Natural killer cell (primary cell): ENCODE data around the gene ZNF827. TPM values are rescaled to one million over a fixed set of nuclear protein-coding genes. Genes with fewer than 3 reads are reported as not detected.

Experiments
- ATAC-seq, 3 donors: fragments of 150-1000 bp in 2 of 3; fragments of 200-7000 bp in 1 of 3; cut with Tn5 transposase; 1 replicate in 1 of 3; 2 replicates in 2 of 3; pipeline ENCODE4 v1.10.0; 2021; ENCODE audit warnings: mild to moderate bottlenecking in 2 of 3, moderate library complexity in 2 of 3
- DNase-seq, 2 donors: peaks; one replicate each; pipeline versions ENCODE4 v3.0.0 to v3.0.0-alpha.2; 2013 to 2021; ENCODE audit warnings: mixed read lengths in 1 of 2
- H3K27ac ChIP-seq: one replicate; pipeline ENCODE4 v1.5.1; 2013; ENCODE audit warnings: mild to moderate bottlenecking, low read length
- H3K27me3 ChIP-seq: one replicate; pipeline ENCODE4 v1.6.1; 2013; ENCODE audit warnings: low read length; ENCODE audit not compliant: control insufficient read depth, insufficient read depth
- H3K36me3 ChIP-seq: one replicate; pipeline ENCODE4 v1.6.1; 2013; ENCODE audit warnings: low read length; ENCODE audit not compliant: control insufficient read depth, insufficient read depth
- H3K4me1 ChIP-seq: one replicate; pipeline ENCODE4 v1.6.1; 2013; ENCODE audit warnings: low read length; ENCODE audit not compliant: control insufficient read depth, insufficient read depth
- H3K4me3 ChIP-seq: one replicate; pipeline ENCODE4 v1.5.1; 2013; ENCODE audit warnings: low read length
- H3K9me3 ChIP-seq: one replicate; pipeline ENCODE4 v1.6.1; 2013; ENCODE audit warnings: low read length; ENCODE audit not compliant: control insufficient read depth, insufficient read depth
- H3K27ac Mint-ChIP-seq, 2 donors: one replicate each; pipeline ENCODE4 v1.8.0; 2022; ENCODE audit warnings: mild to moderate bottlenecking in 2 of 2, mixed read lengths in 2 of 2, moderate library complexity in 1 of 2
- H3K27me3 Mint-ChIP-seq, 2 donors: one replicate each; pipeline ENCODE4 v1.8.0; 2022; ENCODE audit warnings: low read depth in 2 of 2, mixed read lengths in 2 of 2
- H3K36me3 Mint-ChIP-seq: one replicate; pipeline ENCODE4 v1.8.0; 2022; ENCODE audit warnings: mixed read lengths
- H3K4me1 Mint-ChIP-seq, 2 donors: one replicate each; pipeline ENCODE4 v1.8.0; 2022; ENCODE audit warnings: mixed read lengths in 2 of 2
- H3K4me3 Mint-ChIP-seq: one replicate; pipeline ENCODE4 v1.8.0; 2022; ENCODE audit warnings: mild to moderate bottlenecking, moderate library complexity, mixed read lengths
- H3K9me3 Mint-ChIP-seq, 2 donors: one replicate each; pipeline ENCODE4 v1.8.0; 2022; ENCODE audit warnings: mixed read lengths in 2 of 2
- WGBS: methylation state at CpG from one replicate; pipeline ENCODE4 v1.1.7; 2013; ENCODE audit warnings: missing lambda C conversion rate; ENCODE audit not compliant: insufficient coverage; 5-methylcytosine and 5-hydroxymethylcytosine counted together
- intact Hi-C: fragments of 100-400 bp; cut with micrococcal nuclease; formaldehyde crosslinking; loops from one replicate; pipeline ENCODE4 v1.14.2; 2022
- total RNA-seq, 4 donors: library from RNA; stranded (reverse); fragments of 120-200 nt in 1 of 4; gene quantifications; one replicate each; pipeline versions ENCODE4 v1.2.3 to v1.2.4, GENCODE V29; 2013 to 2022
- TF ChIP-seq, protein P1 (sequence below): fragments of 200-600 bp; IDR thresholded peaks from one replicate; pipeline ENCODE4 v1.8.0; 2022; ENCODE audit warnings: antibody characterized with exemption

ZNF827 gene
- total RNA-seq, 3 donors from 2014 or later (not counting 1 experiment from before 2014, with no cell fraction given): 25.8 to 35.5 (median 32.9) TPM

DNA sequence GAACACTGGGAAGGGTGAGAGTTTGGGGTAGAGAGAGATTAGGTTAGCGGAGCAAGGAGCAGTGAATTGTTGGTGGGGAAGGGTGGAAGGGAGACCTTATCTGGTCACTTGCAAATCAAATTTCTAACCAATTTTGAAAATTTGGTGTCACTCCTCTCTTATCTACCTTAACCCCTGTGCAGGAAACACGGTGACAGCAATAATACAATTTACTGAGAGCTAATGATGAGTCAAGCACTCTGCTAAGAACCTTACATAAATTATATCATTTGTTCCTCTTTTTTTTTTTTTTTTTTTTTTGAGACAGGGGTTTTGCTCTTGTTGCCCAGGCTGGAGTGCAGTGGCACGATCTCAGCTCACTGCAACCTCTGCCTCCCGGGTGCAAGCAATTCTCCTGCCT lies 142.3 kb downstream of the ZNF827 start:
- H3K4me3 Mint-ChIP-seq: no peak overlapping the region
- intact Hi-C loops: no loop called here
- no peaks in the 10 kb centered on the region for H3K36me3 Mint-ChIP-seq
- Histone ChIP-seq H3K4me1 (no peaks in the 10 kb centered on the region), H3K27ac (no peak overlapping the region), H3K4me3 (no peak overlapping the region), H3K27me3 (no peaks in the 10 kb centered on the region), H3K9me3 (no peaks in the 10 kb centered on the region), H3K36me3 (no peaks in the 10 kb centered on the region)
- no peak overlapping the region for H3K27ac Mint-ChIP-seq
- H3K9me3 Mint-ChIP-seq: no peaks in the 10 kb centered on the region
- H3K27me3 Mint-ChIP-seq: no peaks in the 10 kb centered on the region
- 70% methylated on average over 4 of the region's 4 CpGs for WGBS
- TF ChIP-seq, protein P1, sequence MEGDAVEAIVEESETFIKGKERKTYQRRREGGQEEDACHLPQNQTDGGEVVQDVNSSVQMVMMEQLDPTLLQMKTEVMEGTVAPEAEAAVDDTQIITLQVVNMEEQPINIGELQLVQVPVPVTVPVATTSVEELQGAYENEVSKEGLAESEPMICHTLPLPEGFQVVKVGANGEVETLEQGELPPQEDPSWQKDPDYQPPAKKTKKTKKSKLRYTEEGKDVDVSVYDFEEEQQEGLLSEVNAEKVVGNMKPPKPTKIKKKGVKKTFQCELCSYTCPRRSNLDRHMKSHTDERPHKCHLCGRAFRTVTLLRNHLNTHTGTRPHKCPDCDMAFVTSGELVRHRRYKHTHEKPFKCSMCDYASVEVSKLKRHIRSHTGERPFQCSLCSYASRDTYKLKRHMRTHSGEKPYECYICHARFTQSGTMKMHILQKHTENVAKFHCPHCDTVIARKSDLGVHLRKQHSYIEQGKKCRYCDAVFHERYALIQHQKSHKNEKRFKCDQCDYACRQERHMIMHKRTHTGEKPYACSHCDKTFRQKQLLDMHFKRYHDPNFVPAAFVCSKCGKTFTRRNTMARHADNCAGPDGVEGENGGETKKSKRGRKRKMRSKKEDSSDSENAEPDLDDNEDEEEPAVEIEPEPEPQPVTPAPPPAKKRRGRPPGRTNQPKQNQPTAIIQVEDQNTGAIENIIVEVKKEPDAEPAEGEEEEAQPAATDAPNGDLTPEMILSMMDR: no peak
- DNase-seq (no peak), ATAC-seq (no peak)
- H3K4me1 Mint-ChIP-seq: peaks cover 0 to 5% of the 10 kb centered on the region in 2 donors

DNA sequence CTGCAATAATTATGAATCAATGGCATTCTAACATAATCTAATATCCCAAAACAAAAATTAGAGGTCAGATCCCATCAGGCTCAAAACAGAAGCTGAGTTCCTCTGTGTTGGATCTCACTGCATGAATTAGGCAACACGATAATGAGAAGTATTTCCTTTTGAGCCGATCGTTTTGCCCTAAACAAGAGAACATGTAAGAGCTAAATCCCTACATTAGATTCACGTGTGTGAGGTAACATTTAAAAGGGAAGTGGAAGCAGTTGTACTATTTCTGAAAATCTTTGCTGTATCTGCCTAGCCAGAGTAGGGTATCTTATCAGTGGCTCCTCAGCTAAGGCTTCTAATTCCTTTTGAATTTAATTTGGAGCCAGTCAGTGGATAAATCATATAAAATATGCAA lies 143.1 kb downstream of the ZNF827 start:
- H3K27me3 Mint-ChIP-seq: no peaks in the 10 kb centered on the region
- peaks cover 0 to 5% of the 10 kb centered on the region in 2 donors for H3K4me1 Mint-ChIP-seq
- H3K27ac Mint-ChIP-seq: no peak overlapping the region
- H3K36me3 Mint-ChIP-seq: no peaks in the 10 kb centered on the region
- no peak overlapping the region for H3K4me3 Mint-ChIP-seq
- Histone ChIP-seq H3K9me3 (no peaks in the 10 kb centered on the region), H3K4me1 (no peaks in the 10 kb centered on the region), H3K36me3 (no peaks in the 10 kb centered on the region), H3K27ac (no peak overlapping the region), H3K27me3 (no peaks in the 10 kb centered on the region), H3K4me3 (no peak overlapping the region)
- no peak for ATAC-seq
- WGBS: 62% methylated on average over 4 of the region's 4 CpGs
- DNase-seq: no peak
- no peaks in the 10 kb centered on the region for H3K9me3 Mint-ChIP-seq
- TF ChIP-seq, protein P1: no peak
- intact Hi-C loops: no loop called here

DNA sequence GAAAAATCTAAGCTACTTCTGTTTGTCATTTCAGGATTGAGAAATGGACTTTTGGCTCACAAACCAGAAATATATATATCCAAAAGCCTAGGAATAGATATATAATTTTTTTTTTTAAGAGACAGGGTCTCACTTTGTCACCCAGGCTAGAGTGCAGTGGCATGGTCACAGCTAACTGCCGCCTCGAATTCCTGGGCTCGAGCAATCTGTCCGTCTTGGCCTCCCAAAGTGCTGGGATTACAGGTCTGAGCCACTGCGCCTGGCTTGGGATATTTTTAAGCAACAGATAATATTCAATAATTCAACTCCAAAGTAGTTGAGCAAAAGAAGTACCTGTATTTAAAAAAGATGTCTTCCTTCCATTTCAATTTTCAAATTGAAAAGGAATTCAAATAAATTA lies 146.2 kb downstream of the ZNF827 start:
- Histone ChIP-seq H3K9me3 (no peaks in the 10 kb centered on the region), H3K36me3 (no peaks in the 10 kb centered on the region), H3K27me3 (no peaks in the 10 kb centered on the region), H3K4me3 (no peak overlapping the region), H3K4me1 (no peaks in the 10 kb centered on the region), H3K27ac (no peak overlapping the region)
- intact Hi-C loops: no loop called here
- Mint-ChIP-seq H3K4me3 (no peak overlapping the region), H3K36me3 (no peaks in the 10 kb centered on the region), H3K27ac (no peak overlapping the region), H3K27me3 (no peaks in the 10 kb centered on the region), H3K4me1 (no peaks in the 10 kb centered on the region), H3K9me3 (no peaks in the 10 kb centered on the region)
- ATAC-seq: no peak
- no peak for DNase-seq
- 97% methylated on average over 4 of the region's 5 CpGs for WGBS
- TF ChIP-seq, protein P1: no peak

DNA sequence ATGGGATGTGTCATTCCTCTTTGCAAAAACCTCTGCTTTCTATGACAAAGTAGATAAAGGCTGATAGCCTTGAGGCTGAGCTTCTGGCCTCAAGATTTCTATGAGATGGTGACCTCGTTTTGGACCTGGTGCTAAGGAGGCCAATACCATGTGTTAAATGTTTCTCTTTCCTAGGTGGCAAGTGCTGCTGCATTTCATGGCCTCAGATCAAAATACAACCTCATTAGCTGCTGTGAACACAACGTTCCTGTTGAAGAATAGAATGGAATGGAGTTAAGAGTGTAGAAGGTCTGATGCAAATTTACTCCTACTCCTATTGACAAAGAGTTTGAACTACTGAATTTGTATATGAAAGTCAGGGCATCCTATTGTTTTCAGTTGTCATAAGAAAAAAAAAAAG lies 146.6 kb downstream of the ZNF827 start:
- H3K4me1 ChIP-seq: no peaks in the 10 kb centered on the region
- H3K4me3 Mint-ChIP-seq: no peak overlapping the region
- no peak overlapping the region for H3K27ac Mint-ChIP-seq
- no peaks in the 10 kb centered on the region for H3K36me3 Mint-ChIP-seq
- ATAC-seq (no peak), DNase-seq (no peak)
- no peaks in the 10 kb centered on the region for H3K27me3 ChIP-seq
- H3K27me3 Mint-ChIP-seq: no peaks in the 10 kb centered on the region
- TF ChIP-seq, protein P1: no peak
- no peaks in the 10 kb centered on the region for H3K4me1 Mint-ChIP-seq
- no peaks in the 10 kb centered on the region for H3K9me3 Mint-ChIP-seq
- H3K36me3 ChIP-seq: no peaks in the 10 kb centered on the region
- H3K27ac ChIP-seq: no peak overlapping the region
- H3K9me3 ChIP-seq: no peaks in the 10 kb centered on the region
- intact Hi-C loops: no loop called here
- no peak overlapping the region for H3K4me3 ChIP-seq
- 86% methylated on average over 1 of the region's 2 CpGs for WGBS
